ENCODE measurements around the gene ATP8A2. TPM values are rescaled to one million over a fixed set of nuclear protein-coding genes. Genes with fewer than 3 reads are reported as not detected.
"Not testable (repeated sequence)": the region's sequence is repeated elsewhere in the genome, so short reads cannot be mapped to it uniquely, and the experiment has no call there.

Gene ATP8A2
- total RNA-seq, 2 donors from 2014 or later = 0.10 to 0.64 TPM

DNA sequence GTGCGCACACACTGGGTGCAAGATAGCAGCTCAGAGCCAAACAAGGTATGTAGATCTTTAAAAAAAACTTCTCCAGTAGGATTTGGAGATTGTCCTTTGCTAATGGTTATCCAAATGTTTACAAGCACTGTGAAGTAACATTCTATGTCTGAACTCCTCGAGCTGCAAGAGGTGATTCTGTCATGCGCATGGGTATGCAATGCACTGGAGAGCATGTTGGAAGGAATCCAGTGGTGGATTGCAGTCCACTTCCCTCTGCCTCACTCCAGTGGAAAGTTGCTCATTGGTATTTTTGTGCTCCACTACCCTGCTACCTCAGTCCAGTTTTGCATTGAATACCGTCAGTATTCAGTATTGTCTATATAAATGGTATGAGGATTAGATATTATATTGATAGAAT, 132.1 kb downstream of the ATP8A2 start:
- TF ChIP-seq, protein P1, sequence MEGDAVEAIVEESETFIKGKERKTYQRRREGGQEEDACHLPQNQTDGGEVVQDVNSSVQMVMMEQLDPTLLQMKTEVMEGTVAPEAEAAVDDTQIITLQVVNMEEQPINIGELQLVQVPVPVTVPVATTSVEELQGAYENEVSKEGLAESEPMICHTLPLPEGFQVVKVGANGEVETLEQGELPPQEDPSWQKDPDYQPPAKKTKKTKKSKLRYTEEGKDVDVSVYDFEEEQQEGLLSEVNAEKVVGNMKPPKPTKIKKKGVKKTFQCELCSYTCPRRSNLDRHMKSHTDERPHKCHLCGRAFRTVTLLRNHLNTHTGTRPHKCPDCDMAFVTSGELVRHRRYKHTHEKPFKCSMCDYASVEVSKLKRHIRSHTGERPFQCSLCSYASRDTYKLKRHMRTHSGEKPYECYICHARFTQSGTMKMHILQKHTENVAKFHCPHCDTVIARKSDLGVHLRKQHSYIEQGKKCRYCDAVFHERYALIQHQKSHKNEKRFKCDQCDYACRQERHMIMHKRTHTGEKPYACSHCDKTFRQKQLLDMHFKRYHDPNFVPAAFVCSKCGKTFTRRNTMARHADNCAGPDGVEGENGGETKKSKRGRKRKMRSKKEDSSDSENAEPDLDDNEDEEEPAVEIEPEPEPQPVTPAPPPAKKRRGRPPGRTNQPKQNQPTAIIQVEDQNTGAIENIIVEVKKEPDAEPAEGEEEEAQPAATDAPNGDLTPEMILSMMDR (IDR thresholded peaks at IDR 0.05) = no peak
- Histone ChIP-seq H3K27ac (no peak overlapping the region), H3K4me3 (no peak overlapping the region), H3K4me1 (no peaks in the 10 kb centered on the region), H3K27me3 (no peaks in the 10 kb centered on the region), H3K9me3 (no peaks in the 10 kb centered on the region), H3K9ac (ENCODE audit: low read depth in 2 of 2, low read length in 2 of 2) (no peak overlapping the region), H3K36me3 (no peaks in the 10 kb centered on the region)
- intact Hi-C loops (cut with DNase I) = no loop called here
- DNase-seq = no peak

DNA sequence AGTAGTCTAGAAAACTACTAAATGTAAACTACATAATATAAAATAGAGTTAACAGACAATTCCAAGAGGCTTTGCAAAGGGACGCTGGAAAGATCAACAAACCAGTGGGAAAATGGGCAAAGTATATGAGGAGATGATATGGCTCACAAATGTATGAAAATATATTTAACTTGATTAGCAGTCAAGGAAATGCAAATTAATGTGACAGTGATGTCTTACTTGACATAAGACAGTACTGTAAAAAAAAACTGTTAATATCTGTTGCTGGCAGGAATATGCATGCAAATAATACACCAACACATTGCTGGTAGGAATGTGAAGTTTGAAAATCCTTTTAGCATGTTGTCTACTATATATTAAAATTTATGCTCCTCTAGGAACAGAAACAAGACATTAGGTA, 136.1 kb downstream of the ATP8A2 start:
- TF ChIP-seq, protein P1 (IDR thresholded peaks at IDR 0.05) = no peak
- H3K4me1 ChIP-seq = no peaks in the 10 kb centered on the region
- no peaks in the 10 kb centered on the region for H3K27me3 ChIP-seq
- no peaks in the 10 kb centered on the region for H3K9me3 ChIP-seq
- H3K9ac ChIP-seq (ENCODE audit: low read depth in 2 of 2, low read length in 2 of 2) = no peak overlapping the region
- DNase-seq = no peak
- no peaks in the 10 kb centered on the region for H3K36me3 ChIP-seq
- intact Hi-C loops (cut with DNase I) = no loop called here
- no peak overlapping the region for H3K4me3 ChIP-seq
- no peak overlapping the region for H3K27ac ChIP-seq

DNA sequence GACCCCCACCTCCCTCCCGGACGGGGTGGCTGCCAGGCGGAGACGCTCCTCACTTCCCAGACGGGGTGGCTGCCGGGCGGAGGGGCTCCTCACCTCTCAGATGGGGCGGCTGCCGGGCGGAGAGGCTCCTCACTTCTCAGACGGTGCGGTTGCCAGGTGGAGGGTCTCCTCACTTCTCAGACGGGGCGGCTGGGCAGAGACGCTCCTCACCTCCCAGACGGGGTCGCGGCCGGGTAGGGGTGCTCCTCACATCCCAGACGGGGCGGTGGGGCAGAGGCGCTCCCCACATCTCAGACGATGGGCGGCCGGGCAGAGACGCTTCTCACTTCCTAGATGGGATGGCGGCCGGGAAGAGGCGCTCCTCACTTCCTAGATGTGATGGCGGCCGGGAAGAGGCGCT, 141.3 kb downstream of the ATP8A2 start:
- H3K9ac ChIP-seq (ENCODE audit: low read depth in 2 of 2, low read length in 2 of 2); DNase-seq; H3K27ac ChIP-seq; H3K4me3 ChIP-seq; H3K36me3 ChIP-seq; intact Hi-C loops (cut with DNase I); H3K9me3 ChIP-seq; H3K27me3 ChIP-seq; H3K4me1 ChIP-seq: not testable (repeated sequence)

DNA sequence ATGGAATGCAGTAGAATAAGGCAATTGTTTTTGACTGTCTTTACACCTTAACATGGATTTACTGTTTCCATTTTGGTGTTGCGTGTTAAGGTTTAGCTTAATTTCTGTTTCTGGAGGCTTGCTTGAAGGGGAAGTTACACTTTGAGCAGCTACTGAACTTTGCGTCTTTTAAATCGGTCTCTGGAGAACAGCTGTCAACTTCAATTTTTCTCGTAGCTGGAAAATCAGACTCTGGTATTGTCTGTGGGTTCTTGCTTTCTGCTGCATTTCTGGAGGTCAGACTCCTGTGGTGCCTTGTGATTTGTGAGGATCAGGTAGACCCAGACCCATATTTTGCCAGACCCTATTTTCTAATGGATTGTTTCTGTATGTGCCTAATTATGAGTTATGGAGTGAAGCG, 146.7 kb downstream of the ATP8A2 start:
- H3K9me3 ChIP-seq = no peaks in the 10 kb centered on the region
- TF ChIP-seq, protein P1 (IDR thresholded peaks at IDR 0.05) = no peak
- no peak overlapping the region for H3K4me3 ChIP-seq
- no peaks in the 10 kb centered on the region for H3K4me1 ChIP-seq
- no peak overlapping the region for H3K27ac ChIP-seq
- intact Hi-C loops (cut with DNase I) = no loop called here
- no peak for DNase-seq
- no peaks in the 10 kb centered on the region for H3K36me3 ChIP-seq
- no peaks in the 10 kb centered on the region for H3K27me3 ChIP-seq
- no peak overlapping the region for H3K9ac ChIP-seq (ENCODE audit: low read depth in 2 of 2, low read length in 2 of 2)

DNA sequence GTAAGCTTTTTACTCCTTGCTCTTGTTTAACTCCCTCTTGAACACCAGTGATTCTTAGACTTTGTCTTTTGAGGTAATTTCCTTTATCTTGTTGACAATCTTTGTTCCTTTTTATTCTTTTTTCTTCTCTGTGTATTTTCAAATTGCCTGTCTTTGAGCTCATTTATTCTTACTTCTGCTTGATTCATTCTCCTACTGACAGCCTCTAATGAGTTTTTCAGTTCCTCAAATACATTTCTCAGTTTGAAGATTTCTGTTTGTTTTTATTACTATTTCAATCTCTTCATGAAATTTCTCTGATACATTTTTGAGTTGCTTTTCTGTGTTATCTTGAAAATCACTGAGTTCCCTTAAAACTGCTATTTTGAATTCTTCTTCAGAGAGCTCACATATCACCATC, 154.1 kb downstream of the ATP8A2 start:
- intact Hi-C loops (cut with DNase I) = no loop called here
- TF ChIP-seq, protein P1 (IDR thresholded peaks at IDR 0.05) = no peak
- no peak overlapping the region for H3K27ac ChIP-seq
- H3K27me3 ChIP-seq = no peaks in the 10 kb centered on the region
- H3K4me1 ChIP-seq = no peaks in the 10 kb centered on the region
- no peaks in the 10 kb centered on the region for H3K9me3 ChIP-seq
- H3K9ac ChIP-seq (ENCODE audit: low read depth in 2 of 2, low read length in 2 of 2) = no peak overlapping the region
- H3K4me3 ChIP-seq = no peak overlapping the region
- H3K36me3 ChIP-seq = no peaks in the 10 kb centered on the region
- DNase-seq = no peak

DNA sequence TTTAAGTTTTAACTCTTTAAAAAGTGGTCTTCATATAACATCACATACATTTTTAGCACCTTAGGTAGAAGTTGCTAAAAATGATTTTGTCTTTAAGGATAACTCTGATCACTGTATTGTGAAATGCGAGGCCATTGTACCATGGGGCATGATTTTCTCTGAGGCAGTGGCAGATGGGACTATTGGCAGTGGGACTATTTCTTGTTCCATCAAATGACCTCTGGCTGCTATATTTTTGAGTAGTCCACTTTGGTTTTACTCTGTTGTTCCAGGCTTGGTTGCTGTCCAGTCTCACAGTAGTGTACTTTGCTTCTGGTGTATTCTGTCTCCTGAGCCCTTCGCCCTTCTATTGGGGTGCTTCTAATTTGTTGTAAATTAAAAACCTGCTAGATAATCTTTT, 156.5 kb downstream of the ATP8A2 start:
- Histone ChIP-seq H3K36me3 (no peaks in the 10 kb centered on the region), H3K4me3 (no peak overlapping the region), H3K9me3 (no peaks in the 10 kb centered on the region), H3K27me3 (no peaks in the 10 kb centered on the region), H3K4me1 (no peaks in the 10 kb centered on the region), H3K27ac (no peak overlapping the region), H3K9ac (ENCODE audit: low read depth in 2 of 2, low read length in 2 of 2) (no peak overlapping the region)
- TF ChIP-seq, protein P1 (IDR thresholded peaks at IDR 0.05) = no peak
- DNase-seq = no peak
- intact Hi-C loops (cut with DNase I) = no loop called here
